Measurements from ENCODE around the gene RNF43. TPM values are rescaled to one million over a fixed set of nuclear protein-coding genes. Genes with fewer than 3 reads are reported as not detected.
"Not testable (repeated sequence)": the region's sequence is repeated elsewhere in the genome, so short reads cannot be mapped to it uniquely, and the experiment has no call there.

Gene RNF43
- total and polyA plus RNA-seq, 3 donors from 2014 or later: 9.7 to 22.7 (median 15.6) TPM

- Histone ChIP-seq H3K36me3 (ENCODE audit: low read depth, missing control alignments) (no peaks in the 10 kb centered on the region), H3K27ac (no peak overlapping the region), H3K4me1 (no peaks in the 10 kb centered on the region), H3K9me3 (no peaks in the 10 kb centered on the region), H3K27me3 (no peaks in the 10 kb centered on the region), H3K4me3 (no peak overlapping the region)
- intact Hi-C loops (cut with DNase I; ENCODE audit: low total_unique reads): no loop called here
- DNase-seq: no peak
- 89 to 93% methylated on average over 3 of the region's 3 CpGs for WGBS, 2 donors
- TF ChIP-seq CTCF (IDR thresholded peaks at IDR 0.05) (no peak), POLR2A (IDR thresholded peaks at IDR 0.05) (no peak)
Observed at GRCh38 chr17:58399974-58400373, 17.4 kb downstream of the RNF43 start.

GRCh38 chr17:58398574-58399266 is 18.6 kb downstream of the RNF43 start:
- intact Hi-C loops (cut with DNase I; ENCODE audit: low total_unique reads): no loop called here
- TF ChIP-seq POLR2A (IDR thresholded peaks at IDR 0.05) (no peak), CTCF (IDR thresholded peaks at IDR 0.05) (no peak)
- WGBS, 2 donors: 55 to 57% methylated on average over 3 of the region's 3 CpGs

GRCh38 chr17:58397421-58397820 is 19.9 kb downstream of the RNF43 start:
- H3K36me3 ChIP-seq (ENCODE audit: low read depth, missing control alignments); H3K9me3 ChIP-seq; H3K4me1 ChIP-seq; H3K27ac ChIP-seq; H3K4me3 ChIP-seq; intact Hi-C loops (cut with DNase I; ENCODE audit: low total_unique reads); DNase-seq; H3K27me3 ChIP-seq: not testable (repeated sequence)
- WGBS, 2 donors: 92 to 94% methylated on average over 5 of the region's 5 CpGs

More at GRCh38 chr17:58398574-58399266, 18.6 kb downstream of the RNF43 start:
- DNase-seq: no peak
- Histone ChIP-seq H3K4me1 (no peaks in the 10 kb centered on the region), H3K9me3 (no peaks in the 10 kb centered on the region), H3K27ac (no peak overlapping the region), H3K36me3 (ENCODE audit: low read depth, missing control alignments) (no peaks in the 10 kb centered on the region), H3K27me3 (no peaks in the 10 kb centered on the region), H3K4me3 (no peak overlapping the region)

- Histone ChIP-seq H3K4me3 (no peak overlapping the region), H3K27ac (no peak overlapping the region), H3K36me3 (ENCODE audit: low read depth, missing control alignments) (no peaks in the 10 kb centered on the region), H3K4me1 (peaks cover 8% of the 10 kb centered on the region), H3K27me3 (no peaks in the 10 kb centered on the region), H3K9me3 (no peaks in the 10 kb centered on the region)
- no peak for DNase-seq
- intact Hi-C loops (cut with DNase I; ENCODE audit: low total_unique reads): no loop called here
- TF ChIP-seq CTCF (IDR thresholded peaks at IDR 0.05) (no peak), POLR2A (IDR thresholded peaks at IDR 0.05) (no peak)
- WGBS, 2 donors: 59% methylated on average over 4 of the region's 4 CpGs
Observed at GRCh38 chr17:58396173-58396572, 21.2 kb downstream of the RNF43 start.

- Histone ChIP-seq H3K27ac (no peak overlapping the region), H3K4me1 (peaks cover 8% of the 10 kb centered on the region), H3K4me3 (no peak overlapping the region), H3K27me3 (no peaks in the 10 kb centered on the region), H3K9me3 (no peaks in the 10 kb centered on the region), H3K36me3 (ENCODE audit: low read depth, missing control alignments) (no peaks in the 10 kb centered on the region)
- intact Hi-C loops (cut with DNase I; ENCODE audit: low total_unique reads): no loop called here
- TF ChIP-seq POLR2A (IDR thresholded peaks at IDR 0.05) (no peak), CTCF (IDR thresholded peaks at IDR 0.05) (no peak)
- no peak for DNase-seq
- WGBS, 2 donors: 84 to 89% methylated on average over 3 of the region's 3 CpGs
Observed at GRCh38 chr17:58394534-58395223, 22.7 kb downstream of the RNF43 start.
